Fibroblast of peridontal ligament (primary cell): ENCODE data around the gene LASP1NB.
"Not testable (repeated sequence)": the region's sequence is repeated elsewhere in the genome, so short reads cannot be mapped to it uniquely, and the experiment has no call there.

ENCODE experiments used
- DNase-seq: peaks from one replicate; pipeline ENCODE4 v3.0.0-alpha.2; 2010; ENCODE audit errors: extremely low read depth

Gene LASP1NB

GRCh38 chr17:38896346-38896954, 29.0 kb upstream of the LASP1NB start:
- no peak for DNase-seq

- peak; percentile 17 for DNase-seq
Observed at GRCh38 chr17:38897176-38897575, 28.2 kb upstream of the LASP1NB start.

GRCh38 chr17:38897671-38898290, 27.6 kb upstream of the LASP1NB start:
- no peak for DNase-seq

GRCh38 chr17:38898291-38898679, 27.1 kb upstream of the LASP1NB start:
- DNase-seq, result no peak

- DNase-seq, result no peak
Observed at GRCh38 chr17:38898812-38899348, 26.5 kb upstream of the LASP1NB start.

GRCh38 chr17:38899421-38899820, 26.0 kb upstream of the LASP1NB start:
- DNase-seq, result no peak

GRCh38 chr17:38900978-38901656, 24.3 kb upstream of the LASP1NB start:
- peak; percentile 93 for DNase-seq

- no peak for DNase-seq
Observed at GRCh38 chr17:38903404-38903803, 22.0 kb upstream of the LASP1NB start.

GRCh38 chr17:38904892-38905291, 20.5 kb upstream of the LASP1NB start:
- DNase-seq, result no peak

GRCh38 chr17:38905375-38905774, 20.0 kb upstream of the LASP1NB start:
- DNase-seq, result no peak

- no peak for DNase-seq
Observed at GRCh38 chr17:38906460-38907228, 18.8 kb upstream of the LASP1NB start.

GRCh38 chr17:38907930-38908675, 17.3 kb upstream of the LASP1NB start:
- DNase-seq, result no peak

- DNase-seq, result no peak
Observed at GRCh38 chr17:38908676-38909181, 16.7 kb upstream of the LASP1NB start.

GRCh38 chr17:38910325-38910724, 15.1 kb upstream of the LASP1NB start:
- no peak for DNase-seq

GRCh38 chr17:38911081-38911730, 14.2 kb upstream of the LASP1NB start:
- DNase-seq, result no peak

- DNase-seq, result not testable (repeated sequence)
Observed at GRCh38 chr17:38911731-38912081, 13.7 kb upstream of the LASP1NB start.

GRCh38 chr17:38912221-38912813, 13.1 kb upstream of the LASP1NB start:
- peak; percentile 21 for DNase-seq

- DNase-seq, result no peak
Observed at GRCh38 chr17:38914741-38915638, 10.4 kb upstream of the LASP1NB start.

GRCh38 chr17:38915639-38915995, 9.8 kb upstream of the LASP1NB start:
- no peak for DNase-seq
